ENCODE results near the gene HOXD8.

HOXD8 gene

GRCh38 chr2:176091329-176092258 is 37.9 kb upstream of the HOXD8 start:
- DNase-seq: no peak

- no peak for DNase-seq
Observed at GRCh38 chr2:176092270-176093144, 37.0 kb upstream of the HOXD8 start, which contains the start of gene HOXD13. HOXD13 (plus strand) TSS chr2:176092721; CDS start chr2:176092891, 170 bp downstream.

GRCh38 chr2:176093145-176093897 is 36.2 kb upstream of the HOXD8 start:
- DNase-seq: no peak

- DNase-seq: no peak
Observed at GRCh38 chr2:176093898-176094249, 35.6 kb upstream of the HOXD8 start.

- DNase-seq: no peak
Observed at GRCh38 chr2:176094349-176094748, 35.2 kb upstream of the HOXD8 start.

GRCh38 chr2:176095421-176095820 is 34.1 kb upstream of the HOXD8 start:
- no peak for DNase-seq

GRCh38 chr2:176096243-176096985 is 33.1 kb upstream of the HOXD8 start:
- DNase-seq: no peak

GRCh38 chr2:176096986-176097819 is 32.3 kb upstream of the HOXD8 start:
- DNase-seq: peak; percentile 30

- no peak for DNase-seq
Observed at GRCh38 chr2:176097820-176098365, 31.6 kb upstream of the HOXD8 start.

- DNase-seq: no peak
Observed at GRCh38 chr2:176098366-176099158, 30.9 kb upstream of the HOXD8 start.

- no peak for DNase-seq
Observed at GRCh38 chr2:176099159-176099727, 30.3 kb upstream of the HOXD8 start.

- no peak for DNase-seq
Observed at GRCh38 chr2:176099728-176100546, 29.6 kb upstream of the HOXD8 start, which contains the start of gene HOXD12. HOXD12 (plus strand) TSS chr2:176099795; CDS start chr2:176099802, 7 bp downstream.

GRCh38 chr2:176100547-176101140 is 28.9 kb upstream of the HOXD8 start:
- DNase-seq: no peak

GRCh38 chr2:176101216-176101830 is 28.2 kb upstream of the HOXD8 start:
- DNase-seq: no peak

GRCh38 chr2:176101842-176102241 is 27.7 kb upstream of the HOXD8 start:
- no peak for DNase-seq

GRCh38 chr2:176102309-176102866 is 27.1 kb upstream of the HOXD8 start:
- DNase-seq: no peak

GRCh38 chr2:176103194-176103593 is 26.3 kb upstream of the HOXD8 start:
- DNase-seq: no peak

Measured in NCI-H1436 treated with DMSO at 0.1 percent for 48 hours (cell line).